Lung (tissue), 12 donors: Measurements from ENCODE around the gene CTTN. TPM values are rescaled to one million over a fixed set of nuclear protein-coding genes. Genes with fewer than 3 reads are reported as not detected.

Experiments used
- ATAC-seq: fragments of 200-7000 bp; cut with Tn5 transposase; one replicate; pipeline ENCODE4 v1.9.1; 2020; ENCODE audit warnings: moderate number of reproducible peaks; ENCODE audit not compliant: insufficient read depth, low FRiP score
- DNase-seq, 3 donors: peaks; one replicate each; pipeline ENCODE4 v3.0.0-alpha.2; 2013 to 2017
- H3K27ac ChIP-seq, 2 donors: one replicate each; pipeline ENCODE4 v1.5.1; 2013; ENCODE audit warnings: mild to moderate bottlenecking in 2 of 2, moderate library complexity in 2 of 2, control low read depth in 1 of 2, inconsistent platforms in 1 of 2, low read depth in 1 of 2, low read length in 1 of 2
- H3K27me3 ChIP-seq, 3 donors: one replicate each; pipeline ENCODE4 v1.5.1; 2013; ENCODE audit warnings: low read length in 2 of 3; ENCODE audit not compliant: control insufficient read depth in 3 of 3, insufficient read depth in 3 of 3
- H3K36me3 ChIP-seq, 4 donors: one replicate each; pipeline ENCODE4 v1.5.1; 2013; ENCODE audit warnings: low read length in 4 of 4, mild to moderate bottlenecking in 1 of 4, moderate library complexity in 1 of 4; ENCODE audit not compliant: control insufficient read depth in 4 of 4, insufficient read depth in 4 of 4
- H3K4me1 ChIP-seq, 5 donors: one replicate each; pipeline ENCODE4 v1.5.1; 2013; ENCODE audit warnings: low read length in 5 of 5, mild to moderate bottlenecking in 2 of 5, moderate library complexity in 1 of 5; ENCODE audit not compliant: control insufficient read depth in 5 of 5, insufficient read depth in 5 of 5
- H3K4me3 ChIP-seq: one replicate; pipeline ENCODE4 v1.5.1; 2013; ENCODE audit warnings: mild to moderate bottlenecking, control low read depth, moderate library complexity
- H3K9ac ChIP-seq, 2 donors: one replicate each; pipeline ENCODE4 v1.5.1; 2013; ENCODE audit warnings: low read length in 2 of 2, control low read depth in 1 of 2; ENCODE audit not compliant: insufficient read depth in 1 of 2
- H3K9me3 ChIP-seq, 4 donors: one replicate each; pipeline ENCODE4 v1.5.1; 2013; ENCODE audit warnings: low read length in 3 of 4, mild to moderate bottlenecking in 1 of 4, moderate library complexity in 1 of 4; ENCODE audit not compliant: control insufficient read depth in 4 of 4, insufficient read depth in 3 of 4
- CTCF ChIP-seq: IDR thresholded peaks from 2 replicates; pipeline ENCODE4 v1.5.1; 2012; ENCODE audit warnings: mild to moderate bottlenecking; ENCODE audit errors: control extremely low read depth, extremely low read depth
- WGBS, 2 donors: extraction: QIAGEN DNeasy Blood & Tissue Kit; methylation state at CpG; one replicate each; pipeline ENCODE4 v1.1.7; 2013; 5-methylcytosine and 5-hydroxymethylcytosine counted together
- polyA plus RNA-seq, 2 donors: library from polyadenylated mRNA; stranded (reverse); fragments of 200-250 nt; gene quantifications; one replicate each; pipeline ENCODE4 v1.2.1, GENCODE V29; 2013
- total RNA-seq, 2 donors: library from RNA; depleted of rRNA in 1 of 2; stranded (reverse); fragments of >200 nt in 1 of 2; gene quantifications; one replicate each; pipeline ENCODE4 v1.2.1, GENCODE V29; 2014 to 2021
- donor health status: control.
- donor health status: control.
- donor health status: Bipolar disorder and iron deficiency.
- donor health status: healthy.
- donor health status: DM: yes; HTN: yes; CAD: no.

Gene CTTN
- total and polyA plus RNA-seq, 4 donors: 89.8 to 235 (median 154) TPM

GRCh38 chr11:70478166-70478890 is 80.0 kb downstream of the CTTN start:
- Histone ChIP-seq H3K9me3 (no peaks in the 10 kb centered on the region), H3K27ac (no peak overlapping the region), H3K4me1 (peaks cover 0 to 5% (median 0%) of the 10 kb centered on the region in 5 donors), H3K36me3 (no peaks in the 10 kb centered on the region), H3K4me3 (no peak overlapping the region), H3K9ac (no peak overlapping the region), H3K27me3 (no peaks in the 10 kb centered on the region)
- ATAC-seq (no peak), DNase-seq (no peak)
- no peak for TF ChIP-seq CTCF
- WGBS, 2 donors: 94 to 96% methylated on average over 11 of the region's 11 CpGs

- peaks cover 0 to 5% (median 0%) of the 10 kb centered on the region in 5 donors for H3K4me1 ChIP-seq
- H3K9ac ChIP-seq: no peak overlapping the region
- no peak for ATAC-seq
- no peaks in the 10 kb centered on the region for H3K9me3 ChIP-seq
- DNase-seq: no peak
- no peaks in the 10 kb centered on the region for H3K27me3 ChIP-seq
- no peaks in the 10 kb centered on the region for H3K36me3 ChIP-seq
- H3K27ac ChIP-seq: no peak overlapping the region
- 93 to 97% methylated on average over 3 of the region's 3 CpGs for WGBS, 2 donors
- TF ChIP-seq CTCF: no peak
- no peak overlapping the region for H3K4me3 ChIP-seq
These were observed 82.4 kb downstream of the CTTN start for GRCh38 chr11:70480711-70481110.

- Histone ChIP-seq H3K9ac (no peak overlapping the region), H3K27me3 (no peaks in the 10 kb centered on the region), H3K9me3 (no peaks in the 10 kb centered on the region), H3K4me3 (no peak overlapping the region), H3K36me3 (no peaks in the 10 kb centered on the region), H3K4me1 (peaks cover 0 to 5% (median 0%) of the 10 kb centered on the region in 5 donors), H3K27ac (peak overlapping the region; percentile 34 to 89)
- WGBS, 2 donors: 85 to 93% methylated on average over 21 of the region's 21 CpGs
- ATAC-seq (peak; percentile 72), DNase-seq (no peak)
- no peak for TF ChIP-seq CTCF
These were observed 83.5 kb downstream of the CTTN start for GRCh38 chr11:70481625-70482528.
